CD1c-positive myeloid dendritic cell (primary cell): ENCODE data around the gene FAIM2.
"Not testable (repeated sequence)": the region's sequence is repeated elsewhere in the genome, so short reads cannot be mapped to it uniquely, and the experiment has no call there.

Experiments used
- DNase-seq: peaks from one replicate; pipeline ENCODE4 v3.0.0-alpha.2; 2016; ENCODE audit errors: extremely low spot score

Gene FAIM2

DNA sequence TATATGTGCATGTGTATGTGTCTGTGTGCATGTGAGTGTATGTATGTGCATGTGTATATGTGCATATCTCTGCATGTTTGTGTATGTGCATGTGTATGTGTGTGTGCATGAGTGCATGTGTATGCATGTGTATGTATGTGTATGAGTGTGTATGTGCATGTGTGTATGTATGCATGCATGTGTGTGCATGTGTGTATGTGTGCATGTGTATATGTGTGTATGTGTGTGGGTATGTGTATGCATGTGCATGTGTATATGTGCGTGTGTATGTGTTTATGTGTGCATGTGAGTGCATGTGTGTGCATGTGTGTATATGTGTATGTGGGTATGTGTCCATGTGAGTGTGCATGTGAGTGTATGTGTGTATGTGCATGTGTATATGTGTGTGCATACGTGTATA lies 24.6 kb downstream of the FAIM2 start:
- not testable (repeated sequence) for DNase-seq

GRCh38 chr12:49878021-49878420 lies 25.7 kb downstream of the FAIM2 start:
- no peak for DNase-seq

DNA sequence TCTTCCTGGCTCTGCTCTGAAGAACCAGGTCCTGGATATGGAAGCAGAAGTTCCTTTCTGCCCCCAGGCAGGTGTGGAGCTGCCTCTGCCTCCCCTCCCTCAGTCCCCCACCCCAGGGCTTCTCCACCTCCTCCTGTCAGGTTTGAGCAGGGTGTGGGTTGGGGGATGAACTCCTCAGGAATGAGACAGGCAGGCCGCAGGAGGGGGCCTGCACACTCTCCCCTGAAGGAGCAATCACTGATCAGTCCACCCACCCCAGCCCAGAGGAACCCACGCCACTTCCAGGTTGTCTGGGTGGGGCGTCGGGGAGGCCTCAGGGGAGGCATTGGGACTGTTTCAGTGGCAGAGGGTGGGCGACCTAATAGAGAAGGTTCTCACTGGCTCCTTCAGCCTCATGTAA lies 26.6 kb downstream of the FAIM2 start:
- DNase-seq: no peak

DNA sequence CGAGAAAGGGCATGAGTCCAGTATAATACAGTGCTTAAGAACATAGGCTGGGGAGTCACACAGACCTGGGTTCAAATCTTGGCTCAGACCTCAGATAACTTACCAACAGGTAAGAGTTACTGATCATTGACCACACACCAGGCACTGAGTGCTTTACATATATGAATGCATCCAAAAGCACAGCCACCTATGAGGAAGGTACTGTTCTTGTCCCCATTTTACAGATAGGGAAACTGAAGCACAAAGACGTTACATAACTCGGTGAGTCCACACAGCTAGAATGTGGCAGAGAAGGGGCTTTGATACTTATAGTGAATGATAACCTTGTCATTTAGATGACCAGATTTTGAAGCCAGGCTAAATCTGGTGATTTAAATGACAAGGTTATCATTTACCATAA lies 27.6 kb downstream of the FAIM2 start:
- DNase-seq: no peak

DNA sequence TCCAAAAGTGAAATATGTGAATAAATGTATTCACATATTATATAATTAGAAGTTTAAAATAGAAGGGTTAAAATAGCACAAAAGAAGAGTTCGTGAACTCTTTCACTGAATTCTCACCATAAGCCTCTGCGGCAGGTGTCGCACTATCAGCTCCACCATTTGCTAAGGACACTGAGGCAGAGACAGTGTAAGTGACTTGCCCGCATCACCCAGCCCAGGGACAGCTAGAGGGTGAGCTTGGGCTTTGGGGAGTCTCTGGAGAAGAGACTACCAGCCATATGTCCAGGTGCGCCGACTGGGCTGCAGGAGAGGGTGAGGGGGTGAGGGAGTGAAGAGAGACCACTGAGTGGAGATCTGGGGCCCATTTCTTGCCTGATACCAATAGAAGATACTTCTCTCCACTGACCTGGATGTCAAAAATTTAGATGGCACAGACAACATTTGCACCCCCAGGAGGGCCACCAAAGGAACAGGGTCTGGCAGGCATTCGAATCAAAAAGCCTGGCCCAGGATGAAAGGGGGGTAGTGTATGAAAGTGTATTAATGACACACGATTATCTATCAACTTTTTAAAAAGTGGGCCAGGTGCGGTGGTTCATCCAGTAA lies 28.5 kb downstream of the FAIM2 start:
- no peak for DNase-seq

DNA sequence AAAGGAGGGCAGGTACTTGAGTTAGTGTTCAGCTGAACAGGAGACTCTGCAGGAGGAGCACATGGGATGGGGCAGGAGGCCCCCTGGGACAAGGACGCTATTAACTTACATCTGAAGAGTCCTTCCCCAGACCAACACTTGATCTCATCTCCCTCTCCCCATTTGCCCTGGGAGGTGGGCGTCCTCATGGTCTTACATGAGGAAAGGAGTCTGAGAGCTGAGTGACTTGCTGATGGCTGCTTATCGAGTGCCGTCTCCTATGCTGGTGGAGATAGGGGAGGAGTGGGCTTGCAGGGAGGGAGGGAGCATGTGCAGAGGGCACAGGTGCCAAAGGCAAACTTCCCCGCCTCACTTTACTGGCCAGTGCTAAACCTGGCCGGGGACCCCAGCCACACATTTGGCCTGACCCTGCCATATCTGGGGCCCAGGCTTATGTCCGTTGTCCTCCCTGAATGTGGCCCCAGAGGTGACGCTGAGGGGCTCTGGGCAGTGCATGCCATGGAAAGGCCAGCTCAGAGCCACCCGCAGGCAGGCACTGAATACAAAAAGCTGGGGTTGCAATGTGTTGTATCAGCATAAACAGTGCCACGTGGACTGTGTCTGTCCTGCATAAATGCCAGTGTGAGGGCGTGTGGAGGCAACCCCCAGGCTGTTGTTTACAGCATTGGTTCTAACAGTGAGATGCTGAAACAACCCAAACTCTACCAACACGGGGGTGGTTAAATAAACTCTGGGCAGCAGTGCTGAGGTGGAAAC lies 29.4 kb downstream of the FAIM2 start:
- DNase-seq: no peak

GRCh38 chr12:49873361-49873934 lies 30.3 kb downstream of the FAIM2 start:
- DNase-seq: no peak

DNA sequence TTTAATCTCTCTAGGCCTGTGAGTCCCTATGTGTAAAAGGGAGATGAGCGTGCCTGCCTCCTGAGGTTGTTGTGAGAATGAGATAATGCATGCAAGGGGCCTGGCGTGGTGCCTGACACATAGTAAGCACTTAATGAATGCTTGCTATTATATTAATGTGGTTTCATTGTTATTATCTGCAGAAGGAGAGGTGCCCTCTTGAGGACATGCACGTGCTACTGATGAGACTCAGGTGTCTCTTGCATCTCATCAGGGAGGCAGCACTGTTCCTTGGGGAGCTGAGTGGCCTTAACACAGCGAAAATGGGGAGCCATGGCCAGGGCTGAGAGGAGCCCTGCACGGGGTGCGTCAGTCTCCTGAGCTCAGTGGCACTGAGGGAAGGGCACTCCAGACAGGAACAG lies 30.9 kb downstream of the FAIM2 start:
- DNase-seq: no peak

- no peak for DNase-seq
These were observed 31.3 kb downstream of the FAIM2 start for GRCh38 chr12:49872381-49872780.

GRCh38 chr12:49871811-49872251 lies 31.9 kb downstream of the FAIM2 start:
- not testable (repeated sequence) for DNase-seq

- no peak for DNase-seq
These were observed 32.5 kb downstream of the FAIM2 start for GRCh38 chr12:49871263-49871561.

- DNase-seq: no peak
These were observed 33.0 kb downstream of the FAIM2 start for GRCh38 chr12:49870501-49871262.

- no peak for DNase-seq
These were observed 33.7 kb downstream of the FAIM2 start for GRCh38 chr12:49869816-49870500.

DNA sequence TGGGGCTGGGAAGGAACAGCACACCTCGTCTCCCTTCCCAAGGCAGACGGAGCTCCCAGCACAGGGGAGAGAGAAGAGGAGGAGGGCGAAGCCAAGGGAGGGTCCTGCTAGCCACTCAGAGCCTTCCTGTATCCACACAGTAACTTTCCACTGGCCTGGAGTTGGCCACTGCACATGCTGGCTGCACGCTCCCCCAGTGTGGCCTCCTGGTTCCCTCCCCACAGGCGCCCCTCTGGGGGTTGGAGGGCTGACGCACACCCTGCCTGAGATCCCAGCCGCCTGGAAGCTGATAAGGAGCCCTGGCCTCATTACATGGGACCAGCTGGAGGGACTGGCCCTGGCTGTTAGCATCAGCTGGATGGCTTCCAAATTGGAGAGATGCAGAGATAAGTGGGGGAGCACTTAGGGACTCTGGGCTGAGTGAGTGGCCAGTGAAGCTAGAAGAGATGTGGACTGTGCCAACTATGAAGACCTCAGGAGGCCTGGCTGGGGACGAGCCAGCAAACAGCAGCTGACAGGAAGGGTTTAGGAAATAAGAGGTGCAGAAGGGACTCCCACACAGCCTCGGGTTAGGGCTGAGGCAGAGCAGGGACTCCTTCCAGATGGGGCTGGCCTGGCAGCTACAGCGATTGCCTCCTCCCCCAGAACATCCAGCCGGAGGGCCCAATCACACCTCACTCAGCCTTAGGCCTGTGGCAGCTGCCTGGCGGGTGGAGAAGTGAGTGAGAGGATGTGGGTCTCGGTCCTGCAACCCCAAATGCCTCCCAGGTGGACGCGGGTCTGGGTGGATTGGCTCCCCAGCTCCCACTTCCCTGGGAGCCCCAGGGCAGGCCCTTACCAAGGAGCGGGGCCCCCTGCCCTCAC lies 34.5 kb downstream of the FAIM2 start:
- no peak for DNase-seq

DNA sequence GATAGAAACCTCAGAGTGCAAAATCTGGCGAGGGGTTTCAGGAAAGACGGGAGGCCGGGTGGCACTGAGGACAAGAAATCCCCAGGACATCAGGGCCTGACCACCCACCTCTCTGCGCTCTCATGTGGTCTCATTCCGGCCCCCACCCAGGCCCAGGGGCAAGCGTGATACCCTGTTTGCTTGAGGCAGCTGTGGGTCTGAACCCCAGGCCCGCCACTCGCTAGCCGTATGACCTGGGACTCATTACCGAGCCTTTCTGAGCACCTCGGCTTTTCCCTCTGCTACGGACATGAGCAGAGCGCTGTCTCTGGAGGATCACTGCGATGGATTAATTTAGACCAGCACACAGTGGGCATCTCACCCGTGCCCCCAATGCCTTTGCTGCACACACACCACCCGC lies 35.3 kb downstream of the FAIM2 start:
- no peak for DNase-seq

DNA sequence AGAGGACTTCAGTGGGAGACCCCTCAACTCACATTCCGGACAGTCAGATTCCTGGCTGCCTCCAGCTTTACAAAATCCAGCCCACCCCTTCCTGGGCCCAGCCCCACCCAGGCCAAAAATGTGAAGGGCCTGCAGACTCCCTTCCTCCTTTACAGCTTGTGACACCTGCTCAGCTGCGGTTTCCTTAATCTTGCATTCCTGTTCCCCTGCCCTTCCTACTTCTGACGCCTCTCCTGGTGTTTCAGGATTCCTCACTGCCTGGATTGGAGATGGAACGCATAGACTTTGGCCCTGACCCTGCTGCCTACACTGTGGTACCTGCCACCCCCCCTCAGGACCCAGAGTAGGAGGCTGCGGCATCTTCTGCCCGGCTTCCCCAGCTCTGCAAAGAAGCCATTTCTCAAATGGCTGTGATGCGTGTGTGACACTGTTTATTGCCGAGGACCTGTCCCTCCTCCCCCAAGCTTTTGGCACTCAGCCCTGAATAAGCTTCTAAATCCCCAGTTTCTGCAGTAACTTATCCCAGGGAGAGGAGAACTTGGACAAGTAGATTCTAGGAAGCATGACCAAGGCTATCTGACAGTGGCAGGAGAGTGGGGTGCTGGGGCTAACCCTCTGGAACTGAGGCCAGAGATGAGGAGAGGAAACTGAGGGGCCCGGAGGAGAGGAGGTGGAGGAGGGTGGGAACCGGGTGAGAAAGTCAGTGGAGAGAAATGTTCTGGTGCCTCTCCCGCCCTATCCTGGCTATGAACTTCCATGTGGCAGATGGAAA lies 35.9 kb downstream of the FAIM2 start:
- no peak for DNase-seq

GRCh38 chr12:49866859-49867569 lies 36.7 kb downstream of the FAIM2 start:
- peak; percentile 78 for DNase-seq

DNA sequence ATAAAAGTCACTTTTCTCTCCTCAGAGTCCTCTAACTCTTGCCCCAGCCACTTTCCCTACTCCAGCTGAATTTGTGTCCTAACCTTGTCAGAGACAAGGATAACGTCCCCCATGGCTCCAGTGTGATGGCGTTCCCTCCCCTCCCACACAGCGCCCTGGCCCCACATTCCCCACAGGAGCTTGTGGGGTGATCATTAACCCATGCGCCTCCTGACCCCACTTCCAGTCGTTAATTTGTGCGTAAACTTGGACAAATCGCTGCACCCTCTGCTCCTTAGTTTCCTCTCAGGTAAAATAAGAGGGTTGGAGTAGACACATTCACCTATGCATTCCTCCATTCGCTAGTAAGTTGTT lies 37.9 kb downstream of the FAIM2 start:
- DNase-seq: no peak

- no peak for DNase-seq
These were observed 38.5 kb downstream of the FAIM2 start for GRCh38 chr12:49865109-49865781.
